SK-N-SH treated with all-trans-retinoic acid at 6 μM for 48 hours (cell line): Measurements from ENCODE around the gene CEACAM16.

Source experiments
- ATAC-seq: fragments of 200-7000 bp; cut with Tn5 transposase; 3 replicates; pipeline ENCODE4 v1.9.1; 2020; ENCODE audit warnings: mild to moderate bottlenecking, moderate library complexity
- ARNTL ChIP-seq: fragments of 450-650 bp; formaldehyde crosslinking; IDR thresholded peaks from 2 replicates; pipeline ENCODE4 v1.5.0; 2020; ENCODE audit warnings: low read depth, mild to moderate bottlenecking, moderate library complexity, borderline replicate concordance
- CREB5 ChIP-seq: fragments of 250-450 bp; sonication (Bioruptor Pico); IDR thresholded peaks from 2 replicates; pipeline ENCODE4 v1.5.1; 2020; ENCODE audit warnings: low read depth, mild to moderate bottlenecking, moderate library complexity
- CSRNP3 ChIP-seq: fragments of 250-450 bp; sonication (Bioruptor Pico); IDR thresholded peaks from 2 replicates; pipeline ENCODE4 v1.5.1; 2021; ENCODE audit warnings: mild to moderate bottlenecking, moderate library complexity
- ESRRG ChIP-seq: fragments of 250-450 bp; sonication (Bioruptor Pico); IDR thresholded peaks from 2 replicates; pipeline ENCODE4 v1.6.1; 2021; ENCODE audit warnings: mild to moderate bottlenecking
- PATZ1 ChIP-seq: fragments of 250-450 bp; sonication (Bioruptor Pico); IDR thresholded peaks from 2 replicates; pipeline ENCODE4 v1.8.0; 2020; ENCODE audit warnings: mild to moderate bottlenecking, moderate library complexity, borderline replicate concordance
- POU6F1 ChIP-seq: fragments of 250-450 bp; sonication (Bioruptor Pico); IDR thresholded peaks from 2 replicates; pipeline ENCODE4 v1.8.0; 2021; ENCODE audit warnings: low read depth, mild to moderate bottlenecking, moderate library complexity, borderline replicate concordance
- PPARA ChIP-seq: fragments of 250-450 bp; sonication (Bioruptor Pico); IDR thresholded peaks from 2 replicates; pipeline ENCODE4 v1.5.0; 2020; ENCODE audit warnings: mild to moderate bottlenecking, borderline replicate concordance
- RARB ChIP-seq: fragments of 250-450 bp; sonication (Bioruptor Pico); IDR thresholded peaks from 2 replicates; pipeline ENCODE4 v1.8.0; 2021; ENCODE audit warnings: mild to moderate bottlenecking, moderate library complexity
- SNAI2 ChIP-seq: fragments of 250-450 bp; sonication (Bioruptor Pico); IDR thresholded peaks from 2 replicates; pipeline ENCODE4 v1.5.0; 2020; ENCODE audit warnings: mild to moderate bottlenecking, moderate library complexity
- TOX ChIP-seq: fragments of 250-450 bp; sonication (Bioruptor Pico); IDR thresholded peaks from 2 replicates; pipeline ENCODE4 v1.8.0; 2021; ENCODE audit warnings: mild to moderate bottlenecking, moderate library complexity, borderline replicate concordance
- ZFP3 ChIP-seq: fragments of 250-450 bp; sonication (Bioruptor Pico); IDR thresholded peaks from 2 replicates; pipeline ENCODE4 v1.5.0; 2020; ENCODE audit warnings: mild to moderate bottlenecking, moderate library complexity
- ZNF565 ChIP-seq: fragments of 450-650 bp; formaldehyde crosslinking; conservative IDR thresholded peaks from 2 replicates; pipeline ENCODE4 v1.5.0; 2020; ENCODE audit warnings: low read depth, mild to moderate bottlenecking, moderate library complexity
- ZNF8 ChIP-seq: fragments of 450-650 bp; formaldehyde crosslinking; IDR thresholded peaks from 2 replicates; pipeline ENCODE4 v1.5.0; 2020; ENCODE audit warnings: mild to moderate bottlenecking, moderate library complexity

CEACAM16 gene

GRCh38 chr19:44661904-44662303 is 37.0 kb upstream of the CEACAM16 start:
- TF ChIP-seq ESRRG (CRISPR knock-in tag), result no peak

GRCh38 chr19:44662691-44663385 is 36.1 kb upstream of the CEACAM16 start:
- ATAC-seq, result no peak
- TF ChIP-seq ARNTL (CRISPR knock-in tag), result no peak
- TF ChIP-seq POU6F1 (CRISPR knock-in tag), result no peak
- no peak for TF ChIP-seq ZNF565 (CRISPR knock-in tag)
- TF ChIP-seq SNAI2 (CRISPR knock-in tag), result no peak
- TF ChIP-seq PATZ1 (CRISPR knock-in tag), result no peak
- no peak for TF ChIP-seq ZFP3 (CRISPR knock-in tag)
- no peak for TF ChIP-seq CSRNP3 (CRISPR knock-in tag)
- TF ChIP-seq RARB (CRISPR knock-in tag), result no peak

More at GRCh38 chr19:44661904-44662303, 37.0 kb upstream of the CEACAM16 start:
- ATAC-seq, result no peak

GRCh38 chr19:44663996-44664395 is 35.0 kb upstream of the CEACAM16 start:
- no peak for ATAC-seq
- TF ChIP-seq ZFP3 (CRISPR knock-in tag) (no peak), TOX (CRISPR knock-in tag) (no peak), CREB5 (CRISPR knock-in tag) (no peak), POU6F1 (CRISPR knock-in tag) (no peak), ZNF8 (CRISPR knock-in tag) (no peak)
- TF ChIP-seq, all 23 proteins: peak for 0

GRCh38 chr19:44664976-44665375 is 34.0 kb upstream of the CEACAM16 start:
- no peak for ATAC-seq
- TF ChIP-seq PPARA (no peak), ZNF565 (CRISPR knock-in tag) (no peak), ZFP3 (CRISPR knock-in tag) (no peak), POU6F1 (CRISPR knock-in tag) (no peak), ZNF8 (CRISPR knock-in tag) (no peak)
- TF ChIP-seq, all 23 proteins: peak for 0
